Ovary (tissue), 9 donors: ENCODE results near the gene FAM13A. TPM values are rescaled to one million over a fixed set of nuclear protein-coding genes. Genes with fewer than 3 reads are reported as not detected.

Experiments used
- DNase-seq, 5 donors: peaks; one replicate each; pipeline ENCODE4 v3.0.0-alpha.2; 2019 to 2020
- H3K27ac ChIP-seq, 2 donors: fragments of 200-600 bp; one replicate each; pipeline versions ENCODE4 v1.5.1 to v1.8.0; 2019 to 2022
- H3K27me3 ChIP-seq: fragments of 200-600 bp; one replicate; pipeline ENCODE4 v1.8.0; 2022
- H3K36me3 ChIP-seq: fragments of 200-600 bp; sonication (generic); one replicate; pipeline ENCODE4 v1.5.1; 2019
- H3K4me1 ChIP-seq: one replicate; pipeline ENCODE4 v1.8.1; 2013; ENCODE audit warnings: mild to moderate bottlenecking, moderate library complexity; ENCODE audit not compliant: insufficient read depth
- H3K4me3 ChIP-seq: fragments of 200-600 bp; sonication (generic); one replicate; pipeline ENCODE4 v1.5.1; 2017
- H3K9me3 ChIP-seq, 2 donors: fragments of 200-600 bp in 1 of 2; sonication (generic) in 1 of 2; one replicate each; pipeline versions ENCODE4 v1.5.1 to v1.8.1; 2013 to 2019; ENCODE audit warnings: mild to moderate bottlenecking in 1 of 2, moderate library complexity in 1 of 2
- EP300 ChIP-seq: sonication (generic); formaldehyde crosslinking; IDR thresholded peaks from one replicate; pipeline ENCODE4 v1.6.1; 2017; ENCODE audit warnings: antibody characterized with exemption
- POLR2A ChIP-seq: fragments of 450-650 bp; IDR thresholded peaks from one replicate; pipeline ENCODE4 v1.6.1; 2017; ENCODE audit warnings: antibody characterized with exemption, mild to moderate bottlenecking, moderate library complexity
- WGBS, 3 donors: extraction: QIAGEN DNeasy Blood & Tissue Kit in 1 of 3; methylation state at CpG; one replicate each; pipeline versions ENCODE4 v1.1.5 to v1.1.7; 2013 to 2017; 5-methylcytosine and 5-hydroxymethylcytosine counted together
- intact Hi-C, 4 donors: fragments of 100-400 bp; cut with DNase I; formaldehyde crosslinking; loops; one replicate each; pipeline versions ENCODE4 v1.11.0 to v1.15.1; 2022 to 2023
- polyA plus RNA-seq, 2 donors: library from polyadenylated mRNA; stranded (reverse); fragments of 200-250 nt in 1 of 2; fragments of 350-450 nt in 1 of 2; fragmentation: Illumina TruSeq in 1 of 2; extraction: RNeasy Lipid Tissue Mini Kit (QIAGEN cat#74804) in 1 of 2; gene quantifications; one replicate each; pipeline ENCODE4 v1.2.3, GENCODE V29; 2013 to 2014
- total RNA-seq, 7 donors: library from RNA; depleted of rRNA in 2 of 7; stranded (reverse); fragments of >200 nt in 2 of 7; fragmentation: NEBNext Ultra II Directional in 3 of 7; extraction: Animal tissue kit (Norgen Biotek cat#: 25700) in 3 of 7; gene quantifications; one replicate each; pipeline versions ENCODE4 v1.1.0 to v1.2.4, GENCODE V29; 2016 to 2023
- TF ChIP-seq, protein P1 (sequence below), 3 donors: fragments of 450-650 bp in 2 of 3; fragments of 200-600 bp in 1 of 3; IDR thresholded peaks; one replicate each; pipeline versions ENCODE4 v1.5.1 to v1.8.0; 2016 to 2022; ENCODE audit warnings: antibody characterized with exemption in 3 of 3, mild to moderate bottlenecking in 1 of 3
- donor health status: DM: no; HTN: no; CAD: no; lungs with moderate emphysema.
- donor health status: DM: no; HTN: no; CAD: no.
- donor health status: Bipolar disorder and iron deficiency.
- donor health status: DM: yes; HTN: yes; CAD: no.
- donor health status: DM: no; HTN: no; CAD: no.
- donor health status: DM: yes; HTN: yes; CAD: no.

Gene FAM13A
- total and polyA plus RNA-seq, 9 donors = 16.7 to 51.8 (median 38.0) TPM

GRCh38 chr4:88753658-88754571 is 303.1 kb downstream of the FAM13A start:
- TF ChIP-seq, protein P1, sequence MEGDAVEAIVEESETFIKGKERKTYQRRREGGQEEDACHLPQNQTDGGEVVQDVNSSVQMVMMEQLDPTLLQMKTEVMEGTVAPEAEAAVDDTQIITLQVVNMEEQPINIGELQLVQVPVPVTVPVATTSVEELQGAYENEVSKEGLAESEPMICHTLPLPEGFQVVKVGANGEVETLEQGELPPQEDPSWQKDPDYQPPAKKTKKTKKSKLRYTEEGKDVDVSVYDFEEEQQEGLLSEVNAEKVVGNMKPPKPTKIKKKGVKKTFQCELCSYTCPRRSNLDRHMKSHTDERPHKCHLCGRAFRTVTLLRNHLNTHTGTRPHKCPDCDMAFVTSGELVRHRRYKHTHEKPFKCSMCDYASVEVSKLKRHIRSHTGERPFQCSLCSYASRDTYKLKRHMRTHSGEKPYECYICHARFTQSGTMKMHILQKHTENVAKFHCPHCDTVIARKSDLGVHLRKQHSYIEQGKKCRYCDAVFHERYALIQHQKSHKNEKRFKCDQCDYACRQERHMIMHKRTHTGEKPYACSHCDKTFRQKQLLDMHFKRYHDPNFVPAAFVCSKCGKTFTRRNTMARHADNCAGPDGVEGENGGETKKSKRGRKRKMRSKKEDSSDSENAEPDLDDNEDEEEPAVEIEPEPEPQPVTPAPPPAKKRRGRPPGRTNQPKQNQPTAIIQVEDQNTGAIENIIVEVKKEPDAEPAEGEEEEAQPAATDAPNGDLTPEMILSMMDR (IDR thresholded peaks at IDR 0.05) = no peak
- no peak for TF ChIP-seq POLR2A
- TF ChIP-seq EP300 = no peak
- DNase-seq = no peak
- intact Hi-C loops = no loop called here
- Histone ChIP-seq H3K27me3 (no peaks in the 10 kb centered on the region), H3K36me3 (no peaks in the 10 kb centered on the region), H3K4me3 (no peak overlapping the region), H3K27ac (no peak overlapping the region), H3K4me1 (no peaks in the 10 kb centered on the region), H3K9me3 (no peaks in the 10 kb centered on the region)
- WGBS, 3 donors = 66 to 82% (median 77%) methylated on average over 7 of the region's 7 CpGs

DNA sequence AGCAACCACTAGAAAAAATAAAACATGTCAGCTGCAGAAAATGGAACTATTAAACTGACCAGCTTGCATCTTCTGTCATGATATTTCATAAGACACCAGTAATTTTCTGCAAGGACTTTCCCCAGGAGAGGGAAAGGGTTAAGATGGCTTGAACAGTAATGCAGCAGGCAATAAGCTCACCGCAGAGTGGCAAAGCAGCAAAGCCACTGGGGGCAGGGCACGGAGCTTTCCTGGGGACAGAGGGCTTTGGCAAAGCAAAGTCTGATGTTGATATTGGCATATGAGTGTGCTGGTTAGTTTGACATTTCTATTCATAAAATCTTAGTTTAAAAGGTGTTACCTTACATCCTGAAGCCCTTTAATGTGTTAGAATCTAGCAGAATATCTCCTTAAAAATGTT is 304.2 kb downstream of the FAM13A start:
- Histone ChIP-seq H3K4me3 (no peak overlapping the region), H3K27ac (no peak overlapping the region), H3K9me3 (no peaks in the 10 kb centered on the region), H3K27me3 (no peaks in the 10 kb centered on the region), H3K4me1 (no peaks in the 10 kb centered on the region), H3K36me3 (no peaks in the 10 kb centered on the region)
- DNase-seq = no peak
- TF ChIP-seq POLR2A = no peak
- no peak for TF ChIP-seq EP300
- TF ChIP-seq, protein P1 (IDR thresholded peaks at IDR 0.05) = no peak
- WGBS, 3 donors = 79 to 92% (median 81%) methylated on average over 2 of the region's 2 CpGs
- intact Hi-C loops = no loop called here

DNA sequence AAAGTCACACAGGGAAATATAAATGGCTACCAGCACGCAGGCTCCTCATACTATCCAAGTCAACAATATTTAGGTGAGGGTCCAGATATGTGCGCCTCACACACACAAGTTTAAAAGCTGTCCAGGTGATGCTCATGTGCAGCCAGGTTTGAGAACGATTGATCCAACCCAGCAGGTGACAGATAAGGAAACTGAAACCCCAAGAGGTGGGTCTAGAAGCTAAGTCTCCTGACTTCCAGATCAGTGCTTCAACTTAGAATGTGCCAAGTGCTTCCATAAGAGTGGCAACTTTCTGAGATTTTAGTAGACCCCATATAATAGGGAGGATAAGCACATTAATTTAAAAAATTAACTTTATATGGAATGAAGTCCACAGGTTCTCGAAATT is 304.9 kb downstream of the FAM13A start:
- H3K27ac ChIP-seq = no peak overlapping the region
- no peaks in the 10 kb centered on the region for H3K36me3 ChIP-seq
- intact Hi-C loops = no loop called here
- no peaks in the 10 kb centered on the region for H3K4me1 ChIP-seq
- TF ChIP-seq EP300 = no peak
- no peak for TF ChIP-seq POLR2A
- TF ChIP-seq, protein P1 (IDR thresholded peaks at IDR 0.05) = no peak
- no peaks in the 10 kb centered on the region for H3K27me3 ChIP-seq
- H3K9me3 ChIP-seq = no peaks in the 10 kb centered on the region
- WGBS, 3 donors = 88 to 93% (median 91%) methylated on average over 4 of the region's 4 CpGs
- no peak for DNase-seq
- H3K4me3 ChIP-seq = no peak overlapping the region

- no peaks in the 10 kb centered on the region for H3K36me3 ChIP-seq
- no peak overlapping the region for H3K27ac ChIP-seq
- DNase-seq = no peak
- intact Hi-C loops = no loop called here
- no peaks in the 10 kb centered on the region for H3K4me1 ChIP-seq
- no peak overlapping the region for H3K4me3 ChIP-seq
- H3K9me3 ChIP-seq = no peaks in the 10 kb centered on the region
- TF ChIP-seq, protein P1 (IDR thresholded peaks at IDR 0.05) = no peak
- TF ChIP-seq EP300 = no peak
- no peak for TF ChIP-seq POLR2A
- H3K27me3 ChIP-seq = no peaks in the 10 kb centered on the region
- WGBS, 3 donors = 93 to 96% (median 95%) methylated on average over 7 of the region's 7 CpGs
Measured at GRCh38 chr4:88751258-88752075, 305.5 kb downstream of the FAM13A start.
